ENCODE measurements around the gene ZNF415.

- TF ChIP-seq CTCF (IDR thresholded peaks at IDR 0.05; ENCODE audit: borderline replicate concordance, extremely low read depth, low read length, poor library complexity, severe bottlenecking) = no peak
- TF ChIP-seq EZH2 (IDR thresholded peaks at IDR 0.05; ENCODE audit: borderline replicate concordance, low read depth, low read length, severe bottlenecking) = no peak
Observed at GRCh38 chr19:53160350-53160749, 27.6 kb upstream of the ZNF415 start.
